NCI-H748 treated with DMSO at 0.1 percent for 48 hours (cell line): ENCODE results near the gene MBD3L1.

Experiments
- DNase-seq: peaks from one replicate; lab custom pipeline; 2025; lab: John Stamatoyannopoulos, UW

MBD3L1 gene

DNA sequence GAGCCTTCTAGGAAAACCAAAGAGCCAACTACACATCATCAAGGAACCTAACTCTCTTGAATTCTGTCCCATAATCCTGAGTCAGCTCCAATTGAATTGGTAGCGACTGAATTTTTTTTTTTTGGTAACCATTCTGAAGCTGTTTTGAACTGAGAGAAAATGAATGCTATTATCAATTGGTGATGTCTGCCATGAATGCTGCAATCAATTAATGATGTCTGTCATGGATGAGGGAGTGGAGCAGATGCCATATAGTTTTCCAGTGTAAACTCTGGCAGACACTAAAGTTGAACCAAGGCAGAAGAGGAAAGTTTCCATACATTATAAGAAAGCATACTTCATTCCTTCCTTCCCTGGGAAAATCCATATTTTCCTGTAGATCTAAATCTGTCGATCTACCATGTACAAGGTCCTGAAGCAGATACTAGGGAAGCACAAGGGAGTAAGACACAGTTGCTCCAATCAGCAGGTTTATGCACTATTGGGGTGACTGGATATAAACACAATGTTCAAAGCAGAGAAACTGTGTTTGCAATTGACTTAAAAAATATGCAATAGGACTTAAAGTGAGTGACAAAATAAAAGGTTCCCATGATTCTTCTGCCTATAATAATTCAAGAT is 48.8 kb downstream of the MBD3L1 start:
- DNase-seq, result no peak

- DNase-seq, result no peak
Measured at GRCh38 chr19:8881512-8881911, 49.3 kb downstream of the MBD3L1 start.

- no peak for DNase-seq
Measured at GRCh38 chr19:8884416-8884815, 52.2 kb downstream of the MBD3L1 start.

DNA sequence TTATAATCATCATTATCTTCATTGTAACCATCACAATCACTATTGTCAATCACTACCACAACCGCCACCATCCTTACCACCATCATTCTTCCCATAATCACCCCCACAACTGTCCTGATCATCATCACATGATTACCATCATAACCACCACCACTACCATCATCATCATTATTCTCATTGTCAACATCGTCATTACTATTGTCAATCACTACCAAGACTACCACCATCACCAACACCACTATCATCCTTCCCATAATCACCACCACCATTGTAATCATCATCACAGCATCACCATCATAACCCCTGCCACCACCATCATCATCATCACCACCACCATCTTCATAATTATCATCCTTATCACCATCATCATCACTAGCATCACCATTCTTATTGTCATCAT is 55.2 kb downstream of the MBD3L1 start:
- no peak for DNase-seq

DNA sequence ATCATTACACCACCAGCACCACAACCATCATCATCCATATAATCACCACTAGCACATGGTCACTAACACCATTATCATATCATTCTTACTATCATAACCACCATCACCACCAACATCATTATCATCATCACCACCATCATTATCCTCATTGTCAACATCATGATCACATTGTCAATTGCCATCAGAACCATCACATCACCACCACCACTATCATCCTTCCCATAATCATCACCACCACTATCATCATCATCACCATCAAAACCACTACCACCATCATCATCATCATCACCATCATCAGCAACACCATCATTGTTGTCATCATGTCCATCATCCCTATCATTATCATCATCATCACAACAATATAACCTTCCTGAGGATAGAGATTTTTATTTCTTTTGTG is 58.1 kb downstream of the MBD3L1 start:
- no peak for DNase-seq
